ENCODE data around the gene SPG11. TPM values are rescaled to one million over a fixed set of nuclear protein-coding genes. Genes with fewer than 3 reads are reported as not detected.

SPG11 gene
- total and polyA plus RNA-seq, 2 experiments from 2014 or later, result 23.3 to 42.2 TPM

DNA sequence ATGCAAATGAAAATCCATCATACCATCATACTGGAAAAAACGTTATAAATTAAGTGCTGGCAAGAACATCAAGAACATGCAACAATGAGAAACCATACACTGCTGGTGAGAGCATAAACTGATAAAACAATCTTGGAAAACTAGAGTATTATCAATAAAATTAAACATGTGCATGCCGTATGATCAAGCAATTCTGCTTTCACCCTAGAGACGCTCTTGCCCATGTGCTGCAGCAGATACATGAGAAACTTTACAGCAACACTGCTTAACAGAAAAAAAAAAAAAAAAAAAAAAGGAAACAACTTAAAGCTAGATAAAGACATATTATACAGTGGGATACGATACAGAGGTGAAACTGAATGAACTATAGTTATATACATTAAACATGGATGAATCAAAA is 21.8 kb downstream of the SPG11 start:
- peaks cover 5% of the 10 kb centered on the region; the same call in 1 of the 3 replicates for H3K4me1 Mint-ChIP-seq
- Histone ChIP-seq H4K20me1 (replicated peaks; ENCODE audit: insufficient read depth) (no peaks in the 10 kb centered on the region), H3F3A (replicated peaks; ENCODE audit: low read depth) (no peaks in the 10 kb centered on the region), H3K27ac (ENCODE audit: low read depth) (no peak overlapping the region), H2AFZ (no peak overlapping the region), H3K4me2 (no peak overlapping the region), H3K4me3 (no peak overlapping the region), H3K79me2 (replicated peaks; ENCODE audit: insufficient read depth) (peaks cover 28% of the 10 kb centered on the region), H3K4me1 (ENCODE audit: insufficient read depth) (no peaks in the 10 kb centered on the region), H3K27me3 (ENCODE audit: insufficient read depth) (no peaks in the 10 kb centered on the region), H3K36me3 (ENCODE audit: insufficient read depth) (no peaks in the 10 kb centered on the region), H3K9me2 (ENCODE audit: insufficient read depth) (no peaks in the 10 kb centered on the region)
- TF ChIP-seq STAT1 (IDR thresholded peaks at IDR 0.05; ENCODE audit: unreplicated experiment) (no peak), POLR2AphosphoS5 (IDR thresholded peaks at IDR 0.05; ENCODE audit: low read depth) (no peak), JUNB (IDR thresholded peaks at IDR 0.05; ENCODE audit: unreplicated experiment) (no peak), ZNF114 (CRISPR knock-in tag; IDR thresholded peaks at IDR 0.05) (no peak), EZH2phosphoT487 (IDR thresholded peaks at IDR 0.05; ENCODE audit: unreplicated experiment) (no peak), CREB1 (CRISPR knock-in tag; IDR thresholded peaks at IDR 0.05; ENCODE audit: low read depth) (no peak), NANOG (IDR thresholded peaks at IDR 0.05; ENCODE audit: borderline replicate concordance) (no peak), ZNF331 (CRISPR knock-in tag; IDR thresholded peaks at IDR 0.05; ENCODE audit: low read depth) (no peak), EZH2 (IDR thresholded peaks at IDR 0.05; ENCODE audit: low read depth, unreplicated experiment) (no peak)
- TF ChIP-seq, protein P1, sequence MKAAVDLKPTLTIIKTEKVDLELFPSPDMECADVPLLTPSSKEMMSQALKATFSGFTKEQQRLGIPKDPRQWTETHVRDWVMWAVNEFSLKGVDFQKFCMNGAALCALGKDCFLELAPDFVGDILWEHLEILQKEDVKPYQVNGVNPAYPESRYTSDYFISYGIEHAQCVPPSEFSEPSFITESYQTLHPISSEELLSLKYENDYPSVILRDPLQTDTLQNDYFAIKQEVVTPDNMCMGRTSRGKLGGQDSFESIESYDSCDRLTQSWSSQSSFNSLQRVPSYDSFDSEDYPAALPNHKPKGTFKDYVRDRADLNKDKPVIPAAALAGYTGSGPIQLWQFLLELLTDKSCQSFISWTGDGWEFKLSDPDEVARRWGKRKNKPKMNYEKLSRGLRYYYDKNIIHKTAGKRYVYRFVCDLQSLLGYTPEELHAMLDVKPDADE (IDR thresholded peaks at IDR 0.05), result no peak
- TF ChIP-seq, protein P2, sequence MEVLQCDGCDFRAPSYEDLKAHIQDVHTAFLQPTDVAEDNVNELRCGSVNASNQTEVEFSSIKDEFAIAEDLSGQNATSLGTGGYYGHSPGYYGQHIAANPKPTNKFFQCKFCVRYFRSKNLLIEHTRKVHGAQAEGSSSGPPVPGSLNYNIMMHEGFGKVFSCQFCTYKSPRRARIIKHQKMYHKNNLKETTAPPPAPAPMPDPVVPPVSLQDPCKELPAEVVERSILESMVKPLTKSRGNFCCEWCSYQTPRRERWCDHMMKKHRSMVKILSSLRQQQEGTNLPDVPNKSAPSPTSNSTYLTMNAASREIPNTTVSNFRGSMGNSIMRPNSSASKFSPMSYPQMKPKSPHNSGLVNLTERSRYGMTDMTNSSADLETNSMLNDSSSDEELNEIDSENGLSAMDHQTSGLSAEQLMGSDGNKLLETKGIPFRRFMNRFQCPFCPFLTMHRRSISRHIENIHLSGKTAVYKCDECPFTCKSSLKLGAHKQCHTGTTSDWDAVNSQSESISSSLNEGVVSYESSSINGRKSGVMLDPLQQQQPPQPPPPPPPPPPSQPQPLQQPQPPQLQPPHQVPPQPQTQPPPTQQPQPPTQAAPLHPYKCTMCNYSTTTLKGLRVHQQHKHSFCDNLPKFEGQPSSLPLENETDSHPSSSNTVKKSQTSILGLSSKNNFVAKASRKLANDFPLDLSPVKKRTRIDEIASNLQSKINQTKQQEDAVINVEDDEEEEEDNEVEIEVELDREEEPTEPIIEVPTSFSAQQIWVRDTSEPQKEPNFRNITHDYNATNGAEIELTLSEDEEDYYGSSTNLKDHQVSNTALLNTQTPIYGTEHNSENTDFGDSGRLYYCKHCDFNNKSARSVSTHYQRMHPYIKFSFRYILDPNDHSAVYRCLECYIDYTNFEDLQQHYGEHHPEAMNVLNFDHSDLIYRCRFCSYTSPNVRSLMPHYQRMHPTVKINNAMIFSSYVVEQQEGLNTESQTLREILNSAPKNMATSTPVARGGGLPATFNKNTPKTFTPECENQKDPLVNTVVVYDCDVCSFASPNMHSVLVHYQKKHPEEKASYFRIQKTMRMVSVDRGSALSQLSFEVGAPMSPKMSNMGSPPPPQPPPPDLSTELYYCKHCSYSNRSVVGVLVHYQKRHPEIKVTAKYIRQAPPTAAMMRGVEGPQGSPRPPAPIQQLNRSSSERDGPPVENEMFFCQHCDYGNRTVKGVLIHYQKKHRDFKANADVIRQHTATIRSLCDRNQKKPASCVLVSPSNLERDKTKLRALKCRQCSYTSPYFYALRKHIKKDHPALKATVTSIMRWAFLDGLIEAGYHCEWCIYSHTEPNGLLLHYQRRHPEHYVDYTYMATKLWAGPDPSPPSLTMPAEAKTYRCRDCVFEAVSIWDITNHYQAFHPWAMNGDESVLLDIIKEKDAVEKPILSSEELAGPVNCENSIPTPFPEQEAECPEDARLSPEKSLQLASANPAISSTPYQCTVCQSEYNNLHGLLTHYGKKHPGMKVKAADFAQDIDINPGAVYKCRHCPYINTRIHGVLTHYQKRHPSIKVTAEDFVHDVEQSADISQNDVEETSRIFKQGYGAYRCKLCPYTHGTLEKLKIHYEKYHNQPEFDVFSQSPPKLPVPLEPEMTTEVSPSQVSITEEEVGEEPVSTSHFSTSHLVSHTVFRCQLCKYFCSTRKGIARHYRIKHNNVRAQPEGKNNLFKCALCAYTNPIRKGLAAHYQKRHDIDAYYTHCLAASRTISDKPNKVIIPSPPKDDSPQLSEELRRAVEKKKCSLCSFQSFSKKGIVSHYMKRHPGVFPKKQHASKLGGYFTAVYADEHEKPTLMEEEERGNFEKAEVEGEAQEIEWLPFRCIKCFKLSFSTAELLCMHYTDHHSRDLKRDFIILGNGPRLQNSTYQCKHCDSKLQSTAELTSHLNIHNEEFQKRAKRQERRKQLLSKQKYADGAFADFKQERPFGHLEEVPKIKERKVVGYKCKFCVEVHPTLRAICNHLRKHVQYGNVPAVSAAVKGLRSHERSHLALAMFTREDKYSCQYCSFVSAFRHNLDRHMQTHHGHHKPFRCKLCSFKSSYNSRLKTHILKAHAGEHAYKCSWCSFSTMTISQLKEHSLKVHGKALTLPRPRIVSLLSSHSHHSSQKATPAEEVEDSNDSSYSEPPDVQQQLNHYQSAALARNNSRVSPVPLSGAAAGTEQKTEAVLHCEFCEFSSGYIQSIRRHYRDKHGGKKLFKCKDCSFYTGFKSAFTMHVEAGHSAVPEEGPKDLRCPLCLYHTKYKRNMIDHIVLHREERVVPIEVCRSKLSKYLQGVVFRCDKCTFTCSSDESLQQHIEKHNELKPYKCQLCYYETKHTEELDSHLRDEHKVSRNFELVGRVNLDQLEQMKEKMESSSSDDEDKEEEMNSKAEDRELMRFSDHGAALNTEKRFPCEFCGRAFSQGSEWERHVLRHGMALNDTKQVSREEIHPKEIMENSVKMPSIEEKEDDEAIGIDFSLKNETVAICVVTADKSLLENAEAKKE (CRISPR knock-in tag; IDR thresholded peaks at IDR 0.05), result no peak
- TF ChIP-seq, protein P3, sequence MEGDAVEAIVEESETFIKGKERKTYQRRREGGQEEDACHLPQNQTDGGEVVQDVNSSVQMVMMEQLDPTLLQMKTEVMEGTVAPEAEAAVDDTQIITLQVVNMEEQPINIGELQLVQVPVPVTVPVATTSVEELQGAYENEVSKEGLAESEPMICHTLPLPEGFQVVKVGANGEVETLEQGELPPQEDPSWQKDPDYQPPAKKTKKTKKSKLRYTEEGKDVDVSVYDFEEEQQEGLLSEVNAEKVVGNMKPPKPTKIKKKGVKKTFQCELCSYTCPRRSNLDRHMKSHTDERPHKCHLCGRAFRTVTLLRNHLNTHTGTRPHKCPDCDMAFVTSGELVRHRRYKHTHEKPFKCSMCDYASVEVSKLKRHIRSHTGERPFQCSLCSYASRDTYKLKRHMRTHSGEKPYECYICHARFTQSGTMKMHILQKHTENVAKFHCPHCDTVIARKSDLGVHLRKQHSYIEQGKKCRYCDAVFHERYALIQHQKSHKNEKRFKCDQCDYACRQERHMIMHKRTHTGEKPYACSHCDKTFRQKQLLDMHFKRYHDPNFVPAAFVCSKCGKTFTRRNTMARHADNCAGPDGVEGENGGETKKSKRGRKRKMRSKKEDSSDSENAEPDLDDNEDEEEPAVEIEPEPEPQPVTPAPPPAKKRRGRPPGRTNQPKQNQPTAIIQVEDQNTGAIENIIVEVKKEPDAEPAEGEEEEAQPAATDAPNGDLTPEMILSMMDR (conservative IDR thresholded peaks at IDR 0.05; ENCODE audit: low read depth in 2 of 2), result no peak
- TF ChIP-seq, protein P4, sequence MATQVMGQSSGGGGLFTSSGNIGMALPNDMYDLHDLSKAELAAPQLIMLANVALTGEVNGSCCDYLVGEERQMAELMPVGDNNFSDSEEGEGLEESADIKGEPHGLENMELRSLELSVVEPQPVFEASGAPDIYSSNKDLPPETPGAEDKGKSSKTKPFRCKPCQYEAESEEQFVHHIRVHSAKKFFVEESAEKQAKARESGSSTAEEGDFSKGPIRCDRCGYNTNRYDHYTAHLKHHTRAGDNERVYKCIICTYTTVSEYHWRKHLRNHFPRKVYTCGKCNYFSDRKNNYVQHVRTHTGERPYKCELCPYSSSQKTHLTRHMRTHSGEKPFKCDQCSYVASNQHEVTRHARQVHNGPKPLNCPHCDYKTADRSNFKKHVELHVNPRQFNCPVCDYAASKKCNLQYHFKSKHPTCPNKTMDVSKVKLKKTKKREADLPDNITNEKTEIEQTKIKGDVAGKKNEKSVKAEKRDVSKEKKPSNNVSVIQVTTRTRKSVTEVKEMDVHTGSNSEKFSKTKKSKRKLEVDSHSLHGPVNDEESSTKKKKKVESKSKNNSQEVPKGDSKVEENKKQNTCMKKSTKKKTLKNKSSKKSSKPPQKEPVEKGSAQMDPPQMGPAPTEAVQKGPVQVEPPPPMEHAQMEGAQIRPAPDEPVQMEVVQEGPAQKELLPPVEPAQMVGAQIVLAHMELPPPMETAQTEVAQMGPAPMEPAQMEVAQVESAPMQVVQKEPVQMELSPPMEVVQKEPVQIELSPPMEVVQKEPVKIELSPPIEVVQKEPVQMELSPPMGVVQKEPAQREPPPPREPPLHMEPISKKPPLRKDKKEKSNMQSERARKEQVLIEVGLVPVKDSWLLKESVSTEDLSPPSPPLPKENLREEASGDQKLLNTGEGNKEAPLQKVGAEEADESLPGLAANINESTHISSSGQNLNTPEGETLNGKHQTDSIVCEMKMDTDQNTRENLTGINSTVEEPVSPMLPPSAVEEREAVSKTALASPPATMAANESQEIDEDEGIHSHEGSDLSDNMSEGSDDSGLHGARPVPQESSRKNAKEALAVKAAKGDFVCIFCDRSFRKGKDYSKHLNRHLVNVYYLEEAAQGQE (IDR thresholded peaks at IDR 0.05; ENCODE audit: unreplicated experiment), result no peak
- DNase-seq (ENCODE audit: low spot score), result no peak
- no peak overlapping the region for H3K4me3 Mint-ChIP-seq
- H3K36me3 Mint-ChIP-seq (ENCODE audit: low read depth), result peaks cover 53% of the 10 kb centered on the region
- no peak for ATAC-seq
- H3K27ac Mint-ChIP-seq, result no peak overlapping the region
- peaks cover 6% of the 10 kb centered on the region for H3K27me3 Mint-ChIP-seq (ENCODE audit: insufficient read depth, low read depth, poor library complexity)
- peaks cover 5% of the 10 kb centered on the region; the same call in 1 of the 3 replicates for H3K9me3 Mint-ChIP-seq

Measured in GM23338 (cell line).